OCI-LY1 (cell line): ENCODE data around the gene ATP8A2.

Experiments
- EZH2 ChIP-seq: fragments of 200-600 bp; sonication (generic), shearing (Covaris generic); IDR thresholded peaks from 2 replicates; pipeline ENCODE4 v1.8.0; 2017; ENCODE audit warnings: borderline replicate concordance, mixed run types, mild to moderate bottlenecking, antibody characterized with exemption, low read length, moderate library complexity, mixed read lengths
- TF ChIP-seq, protein P1 (sequence below): fragments of 200-600 bp; sonication (generic), shearing (Covaris generic); IDR thresholded peaks from 2 replicates; pipeline ENCODE4 v1.5.1; 2017; ENCODE audit warnings: mild to moderate bottlenecking, antibody characterized with exemption, low read length, moderate library complexity, mixed read lengths

DNA sequence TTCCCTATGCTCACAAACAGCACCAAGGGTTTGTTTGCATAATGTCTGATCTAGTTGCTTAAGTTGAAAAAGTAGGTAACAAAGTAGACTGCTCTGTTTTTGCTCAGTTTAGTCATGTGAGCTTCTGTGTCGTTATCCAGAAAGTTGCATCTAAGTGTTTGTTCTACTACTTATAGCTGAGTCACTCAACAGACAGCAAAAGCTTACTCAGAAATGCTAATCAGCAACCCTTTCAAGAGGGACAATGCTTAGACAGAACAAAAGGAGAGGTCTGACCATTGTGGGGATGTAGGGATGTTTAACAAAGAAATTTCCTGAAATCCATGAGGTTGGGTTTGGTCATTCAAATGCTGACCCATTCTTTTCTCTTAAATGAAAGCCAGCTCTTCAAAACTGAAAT is 106.4 kb downstream of the ATP8A2 start:
- TF ChIP-seq, protein P1, sequence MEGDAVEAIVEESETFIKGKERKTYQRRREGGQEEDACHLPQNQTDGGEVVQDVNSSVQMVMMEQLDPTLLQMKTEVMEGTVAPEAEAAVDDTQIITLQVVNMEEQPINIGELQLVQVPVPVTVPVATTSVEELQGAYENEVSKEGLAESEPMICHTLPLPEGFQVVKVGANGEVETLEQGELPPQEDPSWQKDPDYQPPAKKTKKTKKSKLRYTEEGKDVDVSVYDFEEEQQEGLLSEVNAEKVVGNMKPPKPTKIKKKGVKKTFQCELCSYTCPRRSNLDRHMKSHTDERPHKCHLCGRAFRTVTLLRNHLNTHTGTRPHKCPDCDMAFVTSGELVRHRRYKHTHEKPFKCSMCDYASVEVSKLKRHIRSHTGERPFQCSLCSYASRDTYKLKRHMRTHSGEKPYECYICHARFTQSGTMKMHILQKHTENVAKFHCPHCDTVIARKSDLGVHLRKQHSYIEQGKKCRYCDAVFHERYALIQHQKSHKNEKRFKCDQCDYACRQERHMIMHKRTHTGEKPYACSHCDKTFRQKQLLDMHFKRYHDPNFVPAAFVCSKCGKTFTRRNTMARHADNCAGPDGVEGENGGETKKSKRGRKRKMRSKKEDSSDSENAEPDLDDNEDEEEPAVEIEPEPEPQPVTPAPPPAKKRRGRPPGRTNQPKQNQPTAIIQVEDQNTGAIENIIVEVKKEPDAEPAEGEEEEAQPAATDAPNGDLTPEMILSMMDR = no peak
- no peak for TF ChIP-seq EZH2
